Epithelial cell of esophagus (primary cell): ENCODE measurements around the gene SIMC1.

ENCODE experiments used
- DNase-seq: peaks from one replicate; pipeline ENCODE4 v3.0.0; 2010; ENCODE audit warnings: low read depth
- H3K4me3 ChIP-seq: 2 replicates; pipeline ENCODE4 v1.5.1; 2011; ENCODE audit warnings: mild to moderate bottlenecking, low read length, control low read depth
- TF ChIP-seq, protein P1 (sequence below): IDR thresholded peaks from 2 replicates; pipeline ENCODE4 v1.5.1; 2011; ENCODE audit warnings: low read depth, mild to moderate bottlenecking, low read length, control low read depth, inconsistent platforms; ENCODE audit not compliant: insufficient read depth; ENCODE audit errors: missing control alignments

Gene SIMC1

DNA sequence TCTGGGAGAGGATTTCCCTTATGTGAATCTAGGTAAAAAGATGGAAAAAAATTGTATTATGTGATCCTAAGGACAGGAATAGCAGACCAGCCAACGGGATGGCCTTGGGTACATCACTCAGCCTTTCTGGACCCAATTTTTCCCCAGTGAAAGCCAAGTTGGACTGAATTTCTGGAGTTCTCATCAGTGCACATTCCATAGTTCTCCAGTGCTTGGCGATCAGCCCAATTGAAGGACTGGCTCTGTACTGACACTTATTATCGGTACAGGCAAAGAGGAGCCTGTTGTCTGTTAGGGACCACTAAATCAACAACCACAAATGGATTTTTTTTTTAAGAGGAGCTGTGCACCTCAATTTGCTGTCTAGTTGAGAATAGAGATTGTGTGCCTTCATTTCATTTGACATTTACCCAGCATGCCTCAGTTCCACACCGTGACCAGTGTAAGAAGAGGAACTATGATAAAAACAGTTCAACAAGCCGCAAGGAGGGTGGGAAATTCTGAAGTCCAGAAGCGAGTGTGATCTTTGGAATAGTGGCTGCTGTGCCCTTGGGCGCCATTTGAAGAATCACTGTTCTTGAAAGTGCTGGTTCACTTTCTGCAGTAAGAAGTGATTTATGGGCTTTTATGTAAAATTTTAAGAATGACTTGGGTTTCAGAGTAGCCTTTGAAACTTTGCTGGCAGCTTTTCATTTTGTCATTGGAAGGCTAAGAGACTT is 135.0 kb downstream of the SIMC1 start:
- DNase-seq, result no peak
- TF ChIP-seq, protein P1, sequence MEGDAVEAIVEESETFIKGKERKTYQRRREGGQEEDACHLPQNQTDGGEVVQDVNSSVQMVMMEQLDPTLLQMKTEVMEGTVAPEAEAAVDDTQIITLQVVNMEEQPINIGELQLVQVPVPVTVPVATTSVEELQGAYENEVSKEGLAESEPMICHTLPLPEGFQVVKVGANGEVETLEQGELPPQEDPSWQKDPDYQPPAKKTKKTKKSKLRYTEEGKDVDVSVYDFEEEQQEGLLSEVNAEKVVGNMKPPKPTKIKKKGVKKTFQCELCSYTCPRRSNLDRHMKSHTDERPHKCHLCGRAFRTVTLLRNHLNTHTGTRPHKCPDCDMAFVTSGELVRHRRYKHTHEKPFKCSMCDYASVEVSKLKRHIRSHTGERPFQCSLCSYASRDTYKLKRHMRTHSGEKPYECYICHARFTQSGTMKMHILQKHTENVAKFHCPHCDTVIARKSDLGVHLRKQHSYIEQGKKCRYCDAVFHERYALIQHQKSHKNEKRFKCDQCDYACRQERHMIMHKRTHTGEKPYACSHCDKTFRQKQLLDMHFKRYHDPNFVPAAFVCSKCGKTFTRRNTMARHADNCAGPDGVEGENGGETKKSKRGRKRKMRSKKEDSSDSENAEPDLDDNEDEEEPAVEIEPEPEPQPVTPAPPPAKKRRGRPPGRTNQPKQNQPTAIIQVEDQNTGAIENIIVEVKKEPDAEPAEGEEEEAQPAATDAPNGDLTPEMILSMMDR, result no peak
- no peak overlapping the region for H3K4me3 ChIP-seq

DNA sequence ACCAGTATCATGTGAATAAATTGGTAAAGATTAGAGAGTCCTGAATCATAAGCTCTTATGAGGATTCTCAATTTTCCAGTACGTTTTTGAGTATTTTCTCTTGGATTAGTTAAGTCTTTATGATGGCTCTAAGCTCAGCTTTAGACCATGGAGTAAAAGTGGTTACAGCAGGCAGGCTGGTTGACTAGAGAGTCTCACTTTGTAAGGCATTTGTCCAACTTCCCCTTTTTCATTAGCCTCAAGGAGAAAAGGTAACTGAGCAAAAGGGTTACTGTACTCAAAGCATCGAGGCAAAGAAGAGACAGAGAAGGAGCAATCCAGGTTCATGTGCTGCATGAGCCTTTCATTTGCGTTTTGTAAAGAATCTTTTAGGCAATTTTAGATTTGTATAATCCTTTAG is 141.7 kb downstream of the SIMC1 start:
- DNase-seq, result no peak
- H3K4me3 ChIP-seq, result no peak overlapping the region
- TF ChIP-seq, protein P1, result no peak

DNA sequence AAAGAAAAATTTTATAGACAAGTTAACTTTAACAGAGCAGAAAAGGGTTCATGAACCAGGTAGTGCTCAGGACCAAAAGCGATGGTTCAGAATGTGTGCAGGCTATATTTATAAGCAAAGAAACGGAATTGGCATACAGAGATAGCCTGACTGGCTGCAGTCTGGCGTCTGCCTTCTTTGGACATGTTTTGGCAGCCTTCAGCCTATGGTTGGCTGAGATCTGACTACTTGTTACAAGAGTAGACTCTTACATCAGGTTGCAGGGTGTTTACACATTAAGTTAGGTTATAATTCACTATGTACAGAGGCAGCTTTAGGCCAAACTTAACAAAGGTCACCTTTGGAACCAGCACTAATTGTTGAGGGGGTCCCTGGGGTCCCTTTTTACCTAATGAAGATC is 143.2 kb downstream of the SIMC1 start:
- H3K4me3 ChIP-seq, result no peak overlapping the region
- DNase-seq, result no peak
- TF ChIP-seq, protein P1, result no peak

DNA sequence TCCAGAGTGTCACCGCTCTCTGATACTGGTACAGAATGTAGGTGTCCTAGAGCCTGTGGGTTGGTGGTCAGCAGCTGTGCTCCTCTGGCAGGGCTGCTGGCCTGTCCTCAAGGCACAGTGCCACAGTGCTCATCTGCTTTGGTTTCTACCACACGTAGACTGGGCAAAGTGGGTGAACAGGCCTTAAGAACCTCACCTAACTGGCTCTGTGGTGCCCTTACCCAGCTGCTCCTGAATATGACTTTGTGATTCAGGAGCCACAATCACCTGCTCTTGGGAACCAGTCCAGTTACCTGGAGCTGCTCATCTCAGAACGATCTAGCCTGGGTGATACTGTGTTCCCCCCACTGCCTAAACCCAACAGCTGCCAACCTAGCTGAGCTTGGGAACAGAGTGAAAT is 143.8 kb downstream of the SIMC1 start:
- no peak overlapping the region for H3K4me3 ChIP-seq
- TF ChIP-seq, protein P1, result no peak
- no peak for DNase-seq

DNA sequence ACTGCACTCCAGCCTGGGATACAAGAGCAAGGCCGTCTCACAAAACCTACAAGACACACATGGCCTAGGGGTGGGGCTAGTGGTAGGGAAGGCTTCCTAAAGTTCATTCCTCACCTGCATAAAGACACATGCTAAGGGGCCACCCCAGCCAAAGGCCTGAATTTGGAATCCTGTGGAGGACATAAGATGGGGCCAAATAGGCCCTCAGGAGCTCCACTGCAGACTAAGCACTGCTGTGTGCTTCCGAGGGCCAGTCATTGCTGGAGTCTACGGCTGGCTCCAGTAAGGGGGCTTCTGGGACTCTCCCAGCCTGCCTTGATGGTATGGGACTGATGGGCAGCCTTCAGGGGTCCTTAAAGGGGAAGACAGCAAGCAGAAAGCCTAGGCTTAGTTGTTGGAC is 144.5 kb downstream of the SIMC1 start:
- TF ChIP-seq, protein P1, result no peak
- no peak overlapping the region for H3K4me3 ChIP-seq
- no peak for DNase-seq

DNA sequence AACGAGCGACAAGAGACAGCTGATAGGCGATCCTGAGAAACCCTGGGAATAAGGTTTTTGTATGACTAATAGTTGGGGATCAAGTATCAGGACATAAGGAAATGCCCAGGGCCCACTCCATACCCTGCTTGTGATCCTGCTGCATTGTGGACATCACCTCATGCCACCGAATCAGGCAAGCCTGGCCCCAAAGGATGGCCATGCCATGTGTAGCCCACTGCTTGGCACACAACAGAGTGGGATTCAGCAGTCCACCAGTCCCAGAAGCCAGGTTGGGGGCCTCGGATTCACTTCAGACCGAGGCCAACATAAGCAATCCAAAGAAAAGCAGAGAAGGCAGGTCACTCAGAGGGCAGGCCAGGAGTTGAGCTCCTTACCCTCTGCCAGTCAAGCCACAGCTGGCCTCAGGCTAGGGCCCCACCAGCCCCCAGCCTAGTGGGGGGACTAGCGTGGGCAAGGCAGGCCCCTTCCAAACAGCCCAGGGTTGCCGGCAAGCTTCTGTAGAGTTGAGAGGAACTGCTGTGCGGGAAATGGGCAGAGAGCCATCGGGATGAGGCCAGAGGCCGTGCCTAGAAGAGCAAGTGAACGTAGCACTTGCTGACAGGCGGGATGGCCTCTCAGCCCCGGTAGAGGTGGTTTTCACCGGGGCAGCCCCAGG is 145.2 kb downstream of the SIMC1 start:
- no peak for DNase-seq
- H3K4me3 ChIP-seq, result no peak overlapping the region
- TF ChIP-seq, protein P1, result no peak
